ENCODE data around the gene PNMA1.

DNA sequence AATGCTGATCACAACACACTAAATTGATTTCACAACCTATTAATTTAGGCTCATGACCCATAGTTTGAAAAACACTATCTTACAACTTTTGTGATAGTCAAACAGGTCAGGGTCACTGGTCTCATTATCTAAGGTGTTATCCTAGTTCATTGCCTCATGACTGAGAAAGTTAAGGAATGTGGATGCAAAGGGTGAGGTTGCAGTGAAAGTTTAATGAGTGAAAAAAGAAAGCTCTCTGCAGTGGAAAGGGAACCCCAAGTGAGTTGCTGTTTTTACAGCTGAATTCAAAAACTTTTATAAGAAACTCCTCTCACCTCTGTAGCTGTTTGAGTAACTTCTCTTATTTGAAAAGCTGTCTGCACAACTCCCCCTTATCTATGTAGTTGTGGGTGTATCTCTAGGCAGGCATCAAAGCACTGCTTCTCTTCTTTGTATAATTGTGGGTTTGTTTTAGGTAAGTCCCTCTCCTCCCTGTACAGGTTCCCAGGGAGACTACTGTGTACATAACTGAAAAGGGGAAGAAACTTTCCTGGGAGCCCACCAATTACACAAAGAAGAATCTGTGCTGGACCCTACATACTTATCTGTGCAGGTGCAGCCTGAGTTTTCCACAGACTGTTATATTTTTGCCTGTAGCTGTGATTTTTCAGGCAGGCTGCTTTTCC is 50.5 kb downstream of the PNMA1 start:
- TF ChIP-seq POLR2A (IDR thresholded peaks at IDR 0.05; ENCODE audit: low read depth, low read length) (no peak), POLR2AphosphoS5 (IDR thresholded peaks at IDR 0.05; ENCODE audit: low read depth, low read length) (no peak), TAF1 (IDR thresholded peaks at IDR 0.05; ENCODE audit: low read depth, low read length) (no peak)
